Urinary bladder (tissue), 4 donors: Measurements from ENCODE around the gene CC2D1B. TPM values are rescaled to one million over a fixed set of nuclear protein-coding genes. Genes with fewer than 3 reads are reported as not detected.
A peak's percentile ranks its signal among the peaks of the same experiment; 100 is the strongest.
"Not testable (repeated sequence)": the region's sequence is repeated elsewhere in the genome, so short reads cannot be mapped to it uniquely, and the experiment has no call there.

Source experiments
- DNase-seq: peaks from one replicate; pipeline ENCODE4 v3.0.0-alpha.2; 2015; ENCODE audit errors: extremely low spot score
- H3K27ac ChIP-seq: one replicate; pipeline ENCODE4 v1.5.1; 2013; ENCODE audit warnings: low read depth, mild to moderate bottlenecking, moderate library complexity
- H3K36me3 ChIP-seq: one replicate; pipeline ENCODE4 v1.6.1; 2013; ENCODE audit warnings: mild to moderate bottlenecking, moderate library complexity; ENCODE audit not compliant: insufficient read depth
- H3K4me1 ChIP-seq: one replicate; pipeline ENCODE4 v1.6.1; 2013; ENCODE audit warnings: mild to moderate bottlenecking, moderate library complexity; ENCODE audit not compliant: insufficient read depth
- H3K4me3 ChIP-seq: one replicate; pipeline ENCODE4 v1.5.1; 2013; ENCODE audit warnings: low read depth, low read length
- WGBS: extraction: QIAGEN DNeasy Blood & Tissue Kit; methylation state at CpG from one replicate; pipeline ENCODE4 v1.1.7; 2013; 5-methylcytosine and 5-hydroxymethylcytosine counted together
- polyA plus RNA-seq: library from polyadenylated mRNA; stranded (reverse); fragments of 200-250 nt; gene quantifications from one replicate; pipeline ENCODE4 v1.2.3, GENCODE V29; 2013
- total RNA-seq: library from RNA; depleted of rRNA; stranded (reverse); fragments of >200 nt; gene quantifications from one replicate; pipeline ENCODE4 v1.2.3, GENCODE V29; 2014
- donor health status: healthy with polysubstance abuse.
- donor health status: healthy.

Gene CC2D1B
- 8.8 TPM for total RNA-seq
- polyA plus RNA-seq = 16.3 TPM

- DNase-seq = peak; percentile 91
- WGBS = under 1% methylated on average over 92 of the region's 92 CpGs
- H3K4me3 ChIP-seq = peak within 1 kb of the TSS; percentile 94
- H3K36me3 ChIP-seq = peaks cover 1% of the 10 kb centered on the region
- peak within 1 kb of the TSS; percentile 97 for H3K27ac ChIP-seq
- no peaks in the 10 kb centered on the region for H3K4me1 ChIP-seq
Observed at GRCh38 chr1:52365746-52366516, at the start of gene CC2D1B. Gene CC2D1B (minus strand): TSS chr1:52366205. CDS start chr1:52364620, 1,585 bp downstream.

- H3K36me3 ChIP-seq = peaks cover 16% of the 10 kb centered on the region
- H3K4me3 ChIP-seq = no peak overlapping the region
- H3K27ac ChIP-seq = no peak overlapping the region
- no peaks in the 10 kb centered on the region for H3K4me1 ChIP-seq
- no peak for DNase-seq
Observed at GRCh38 chr1:52414942-52415341, 48.9 kb upstream of the CC2D1B start.

- Histone ChIP-seq H3K27ac (no peak overlapping the region), H3K4me1 (no peaks in the 10 kb centered on the region), H3K36me3 (peaks cover 21% of the 10 kb centered on the region), H3K4me3 (no peak overlapping the region)
- no peak for DNase-seq
- WGBS = 96% methylated on average over 10 of the region's 10 CpGs
Observed at GRCh38 chr1:52413410-52413989, 47.5 kb upstream of the CC2D1B start.

- Histone ChIP-seq H3K36me3 (peaks cover 7% of the 10 kb centered on the region), H3K4me1 (peaks cover 2% of the 10 kb centered on the region), H3K4me3 (peak overlapping the region; percentile 66), H3K27ac (peak overlapping the region; percentile 86)
- 2% methylated on average over 8 of the region's 8 CpGs for WGBS
- DNase-seq = no peak
Observed at GRCh38 chr1:52404975-52405338, 39.0 kb upstream of the CC2D1B start.

GRCh38 chr1:52404116-52404974 is 38.3 kb upstream of the CC2D1B start, which contains the start of the genes ORC1 and PRPF38A:
Gene ORC1 (minus strand): TSS chr1:52404423. CDS start chr1:52402223, 2,200 bp downstream.
Gene PRPF38A (plus strand): TSS chr1:52404602. CDS start chr1:52404750, 148 bp downstream.
- H3K4me1 ChIP-seq = peaks cover 2% of the 10 kb centered on the region
- under 1% methylated on average over 57 of the region's 57 CpGs for WGBS
- H3K36me3 ChIP-seq = peaks cover 5% of the 10 kb centered on the region
- DNase-seq = peak; percentile 93
- H3K27ac ChIP-seq = peak within 1 kb of the TSS; percentile 86
- peak within 1 kb of the TSS; percentile 66 for H3K4me3 ChIP-seq

- Histone ChIP-seq H3K4me1 (peaks cover 2% of the 10 kb centered on the region), H3K36me3 (peaks cover 3% of the 10 kb centered on the region), H3K4me3 (peak overlapping the region; percentile 66), H3K27ac (no peak overlapping the region)
- no peak for DNase-seq
- WGBS = under 1% methylated on average over 16 of the region's 16 CpGs
Observed at GRCh38 chr1:52403566-52404115, 37.6 kb upstream of the CC2D1B start.

- 59% methylated on average over 3 of the region's 3 CpGs for WGBS
- H3K4me3 ChIP-seq = no peak overlapping the region
- no peaks in the 10 kb centered on the region for H3K36me3 ChIP-seq
- no peak for DNase-seq
- H3K4me1 ChIP-seq = peaks cover 2% of the 10 kb centered on the region
- H3K27ac ChIP-seq = no peak overlapping the region
Observed at GRCh38 chr1:52402860-52403240, 36.8 kb upstream of the CC2D1B start.

- Histone ChIP-seq H3K27ac (no peak overlapping the region), H3K4me3 (no peak overlapping the region), H3K4me1 (no peaks in the 10 kb centered on the region), H3K36me3 (no peaks in the 10 kb centered on the region)
- DNase-seq = no peak
- 87% methylated on average over 6 of the region's 6 CpGs for WGBS
Observed at GRCh38 chr1:52400131-52400530, 34.1 kb upstream of the CC2D1B start.

GRCh38 chr1:52399629-52400028 is 33.6 kb upstream of the CC2D1B start:
- 95% methylated on average over 3 of the region's 3 CpGs for WGBS
- no peak for DNase-seq
- Histone ChIP-seq H3K4me3 (no peak overlapping the region), H3K36me3 (no peaks in the 10 kb centered on the region), H3K27ac (no peak overlapping the region), H3K4me1 (no peaks in the 10 kb centered on the region)

- Histone ChIP-seq H3K36me3 (no peaks in the 10 kb centered on the region), H3K4me1 (no peaks in the 10 kb centered on the region), H3K27ac (no peak overlapping the region), H3K4me3 (no peak overlapping the region)
- 95% methylated on average over 5 of the region's 5 CpGs for WGBS
- no peak for DNase-seq
Observed at GRCh38 chr1:52393174-52393573, 27.2 kb upstream of the CC2D1B start.

GRCh38 chr1:52386458-52386857 is 20.5 kb upstream of the CC2D1B start:
- WGBS = 82% methylated on average over 5 of the region's 5 CpGs
- no peak overlapping the region for H3K4me3 ChIP-seq

GRCh38 chr1:52385376-52385775 is 19.4 kb upstream of the CC2D1B start:
- no peak for DNase-seq

More at GRCh38 chr1:52386458-52386857, 20.5 kb upstream of the CC2D1B start:
- H3K36me3 ChIP-seq = no peaks in the 10 kb centered on the region
- no peak for DNase-seq
- H3K27ac ChIP-seq = no peak overlapping the region
- H3K4me1 ChIP-seq = no peaks in the 10 kb centered on the region

GRCh38 chr1:52369851-52370250 is 3.8 kb upstream of the CC2D1B start:
- 47% methylated on average over 1 of the region's 1 CpG for WGBS
- H3K36me3 ChIP-seq, H3K27ac ChIP-seq, DNase-seq, H3K4me3 ChIP-seq, H3K4me1 ChIP-seq: not testable (repeated sequence)

More at GRCh38 chr1:52385376-52385775, 19.4 kb upstream of the CC2D1B start:
- 92% methylated on average over 3 of the region's 3 CpGs for WGBS
- no peaks in the 10 kb centered on the region for H3K4me1 ChIP-seq
- no peak overlapping the region for H3K27ac ChIP-seq
- H3K36me3 ChIP-seq = no peaks in the 10 kb centered on the region
- H3K4me3 ChIP-seq = no peak overlapping the region
